Left renal pelvis (tissue), 4 donors: Measurements from ENCODE around the gene CAVIN2. TPM values are rescaled to one million over a fixed set of nuclear protein-coding genes. Genes with fewer than 3 reads are reported as not detected.

Experiments
- DNase-seq, 4 donors: peaks; one replicate each; pipeline ENCODE4 v3.0.0-alpha.2; 2013; ENCODE audit warnings: low read depth in 4 of 4, low spot score in 3 of 4
- polyA plus RNA-seq, 4 donors: library from polyadenylated mRNA; unstranded; fragments of 120-200 nt; gene quantifications; one replicate each; pipeline ENCODE4 v1.2.1, GENCODE V29; 2013; ENCODE audit not compliant: insufficient read length in 4 of 4

CAVIN2 gene
- polyA plus RNA-seq, 4 donors = 24.9 to 47.6 (median 41.3) TPM

- no peak for DNase-seq
Observed at GRCh38 chr2:191866675-191867506, 20.0 kb upstream of the CAVIN2 start.

- DNase-seq = no peak
Observed at GRCh38 chr2:191866195-191866594, 19.3 kb upstream of the CAVIN2 start.

GRCh38 chr2:191864628-191865374 is 17.9 kb upstream of the CAVIN2 start:
- DNase-seq = no peak

- no peak for DNase-seq
Observed at GRCh38 chr2:191863988-191864387, 17.1 kb upstream of the CAVIN2 start.

GRCh38 chr2:191862156-191862775 is 15.4 kb upstream of the CAVIN2 start:
- no peak for DNase-seq

GRCh38 chr2:191860760-191861466 is 14.0 kb upstream of the CAVIN2 start:
- DNase-seq = no peak

- DNase-seq = no peak
Observed at GRCh38 chr2:191859681-191860080, 12.8 kb upstream of the CAVIN2 start.

- DNase-seq = no peak
Observed at GRCh38 chr2:191857886-191858285, 11.0 kb upstream of the CAVIN2 start.

- no peak for DNase-seq
Observed at GRCh38 chr2:191857259-191857805, 10.4 kb upstream of the CAVIN2 start.

- DNase-seq = no peak
Observed at GRCh38 chr2:191856111-191856876, 9.4 kb upstream of the CAVIN2 start.

GRCh38 chr2:191855382-191855781 is 8.5 kb upstream of the CAVIN2 start:
- DNase-seq = no peak

- no peak for DNase-seq
Observed at GRCh38 chr2:191854382-191855372, 7.8 kb upstream of the CAVIN2 start.

- DNase-seq = no peak
Observed at GRCh38 chr2:191853843-191854242, 7.0 kb upstream of the CAVIN2 start.

- DNase-seq = no peak
Observed at GRCh38 chr2:191851158-191851557, 4.3 kb upstream of the CAVIN2 start.

GRCh38 chr2:191848771-191849767 is 2.2 kb upstream of the CAVIN2 start:
- DNase-seq = no peak

GRCh38 chr2:191847764-191848163 is 876 bp upstream of the CAVIN2 start:
- DNase-seq = no peak

- DNase-seq = no peak
Observed at GRCh38 chr2:191845876-191846514, 893 bp downstream of the CAVIN2 start.
